HG03565 (cell line): ENCODE data around the gene CYB561D2.

ENCODE experiments used
- ATAC-seq: cut with Tn5 transposase; IDR thresholded peaks from one replicate; pipeline ENCODE4 v1.9.1; 2021; ENCODE audit warnings: mild to moderate bottlenecking, moderate library complexity; ENCODE audit not compliant: unreplicated experiment

Gene CYB561D2

GRCh38 chr3:50388016-50388719 is 37.5 kb downstream of the CYB561D2 start:
- ATAC-seq: no peak

- no peak for ATAC-seq
Measured at GRCh38 chr3:50388720-50389413, 38.2 kb downstream of the CYB561D2 start.

- no peak for ATAC-seq
Measured at GRCh38 chr3:50389414-50389767, 38.7 kb downstream of the CYB561D2 start.

- no peak for ATAC-seq
Measured at GRCh38 chr3:50390508-50391224, 40.0 kb downstream of the CYB561D2 start.

- ATAC-seq: no peak
Measured at GRCh38 chr3:50392101-50392715, 41.5 kb downstream of the CYB561D2 start.

- no peak for ATAC-seq
Measured at GRCh38 chr3:50393061-50393460, 42.4 kb downstream of the CYB561D2 start.

GRCh38 chr3:50395070-50395860 is 44.6 kb downstream of the CYB561D2 start:
- ATAC-seq: no peak

GRCh38 chr3:50396502-50396901 is 45.8 kb downstream of the CYB561D2 start:
- ATAC-seq: no peak

GRCh38 chr3:50401978-50402595 is 51.4 kb downstream of the CYB561D2 start:
- ATAC-seq: no peak
